ENCODE measurements around the gene PASD1.

DNA sequence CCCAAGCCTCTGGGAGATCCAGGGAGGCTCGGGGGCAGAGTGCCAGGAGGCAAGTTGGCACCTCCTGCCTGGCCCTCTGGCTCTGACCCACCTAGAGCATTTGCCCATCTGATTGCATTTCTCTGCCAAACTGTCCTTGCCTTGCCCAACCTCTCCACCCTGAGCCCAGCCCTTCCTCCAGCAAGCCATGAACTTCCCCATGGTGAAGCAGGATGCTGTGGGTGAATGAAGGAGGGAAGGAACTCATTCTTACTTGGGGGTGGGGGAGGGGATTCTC is 161.8 kb downstream of the PASD1 start:
- no peak for TF ChIP-seq POLR2AphosphoS5 (IDR thresholded peaks at IDR 0.05; ENCODE audit: low read depth, low read length)
- no peak for TF ChIP-seq POLR2A (IDR thresholded peaks at IDR 0.05; ENCODE audit: low read depth, low read length)
- TF ChIP-seq TAF1 (IDR thresholded peaks at IDR 0.05; ENCODE audit: low read depth, low read length): no peak
- no peak for TF ChIP-seq POU2F2 (IDR thresholded peaks at IDR 0.05; ENCODE audit: low read depth, low read length)
- no peak for TF ChIP-seq SPI1 (IDR thresholded peaks at IDR 0.05; ENCODE audit: low read depth, low read length)
- no peak for TF ChIP-seq PAX5 (IDR thresholded peaks at IDR 0.05; ENCODE audit: insufficient read depth, low read length, severe bottlenecking)
